Activated B cell treated with CpG ODN at 0.5 μM for 24 hours (primary cell): ENCODE measurements around the gene HNRNPF. TPM values are rescaled to one million over a fixed set of nuclear protein-coding genes. Genes with fewer than 3 reads are reported as not detected.

ENCODE experiments used
- ATAC-seq: fragments of 200-7000 bp; cut with Tn5 transposase; one replicate; pipeline ENCODE4 v1.10.0; 2021; ENCODE audit warnings: low read depth, mild to moderate bottlenecking, moderate library complexity
- CTCF ChIA-PET: fragments of 350-600 bp; sonication (Branson Sonifier 250); formaldehyde crosslinking; loops from one replicate; lab custom pipeline; 2021; ENCODE audit warnings: antibody characterized with exemption; lab: Charles Lee
- POLR2A ChIA-PET: fragments of 350-600 bp; sonication (Branson Sonifier 250); formaldehyde crosslinking; loops from one replicate; lab custom pipeline; 2021; ENCODE audit warnings: antibody characterized with exemption; lab: Charles Lee
- DNase-seq: peaks from one replicate; pipeline ENCODE4 v3.0.0; 2022
- H3K27ac Mint-ChIP-seq: one replicate; pipeline ENCODE4 v1.8.0; 2020; ENCODE audit warnings: mixed read lengths
- H3K27me3 Mint-ChIP-seq: one replicate; pipeline ENCODE4 v1.8.0; 2021; ENCODE audit warnings: mixed read lengths
- H3K36me3 Mint-ChIP-seq: one replicate; pipeline ENCODE4 v1.8.0; 2021; ENCODE audit warnings: low read depth, mixed read lengths
- H3K4me1 Mint-ChIP-seq: one replicate; pipeline ENCODE4 v1.8.0; 2021; ENCODE audit warnings: mixed read lengths
- H3K4me3 Mint-ChIP-seq: one replicate; pipeline ENCODE4 v1.8.0; 2020; ENCODE audit warnings: mild to moderate bottlenecking, mixed read lengths
- H3K9me3 Mint-ChIP-seq: one replicate; pipeline ENCODE4 v1.8.0; 2020; ENCODE audit warnings: mixed read lengths
- CTCF ChIP-seq: fragments of 200-600 bp; IDR thresholded peaks from one replicate; pipeline ENCODE4 v1.8.0; 2022; ENCODE audit warnings: antibody characterized with exemption, mild to moderate bottlenecking
- intact Hi-C: fragments of 100-400 bp; cut with micrococcal nuclease; formaldehyde crosslinking; loops from one replicate; pipeline ENCODE4 v1.15.1; 2024
- total RNA-seq: library from RNA; stranded (reverse); gene quantifications from 2 replicates; pipeline ENCODE4 v1.2.3, GENCODE V29; 2022

The HNRNPF gene
- total RNA-seq, 1 donor from 2014 or later, result 253 TPM

DNA sequence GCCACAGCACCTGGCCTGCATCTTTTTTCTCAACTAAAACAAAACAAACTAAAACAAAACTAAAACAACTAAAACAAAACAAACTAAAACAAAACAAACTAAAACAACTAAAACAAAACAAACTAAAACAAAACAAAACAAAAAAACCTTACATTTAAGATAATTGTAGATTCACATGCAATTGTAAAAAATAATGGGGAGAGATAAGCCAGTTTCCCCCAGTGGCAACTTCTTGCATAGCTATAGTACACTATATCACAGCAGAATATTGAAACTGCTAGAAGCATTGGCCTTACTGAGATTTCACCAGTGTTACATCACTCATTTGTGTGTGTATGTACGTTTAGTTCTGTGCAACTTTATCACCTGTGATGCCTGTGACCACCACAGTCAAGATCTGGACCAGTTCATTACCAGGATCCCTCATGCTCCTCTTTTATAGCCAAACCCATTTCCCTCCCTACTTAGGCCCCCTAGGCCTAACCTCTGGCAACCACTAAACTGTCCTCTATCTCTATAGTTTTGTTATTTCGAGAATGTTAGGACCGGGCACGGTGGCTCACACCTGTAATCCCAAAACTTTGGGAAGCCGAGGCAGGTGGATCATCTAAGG, 28.3 kb downstream of the HNRNPF start:
- Mint-ChIP-seq H3K4me3 (no peak overlapping the region), H3K27me3 (no peaks in the 10 kb centered on the region), H3K9me3 (no peaks in the 10 kb centered on the region), H3K4me1 (no peaks in the 10 kb centered on the region), H3K27ac (no peak overlapping the region), H3K36me3 (peaks cover 14% of the 10 kb centered on the region)
- TF ChIP-seq CTCF, result no peak
- ATAC-seq (no peak), DNase-seq (no peak)
- intact Hi-C loops, result no loop called here
- ChIA-PET CTCF (no interaction called here), POLR2A (no interaction called here)

DNA sequence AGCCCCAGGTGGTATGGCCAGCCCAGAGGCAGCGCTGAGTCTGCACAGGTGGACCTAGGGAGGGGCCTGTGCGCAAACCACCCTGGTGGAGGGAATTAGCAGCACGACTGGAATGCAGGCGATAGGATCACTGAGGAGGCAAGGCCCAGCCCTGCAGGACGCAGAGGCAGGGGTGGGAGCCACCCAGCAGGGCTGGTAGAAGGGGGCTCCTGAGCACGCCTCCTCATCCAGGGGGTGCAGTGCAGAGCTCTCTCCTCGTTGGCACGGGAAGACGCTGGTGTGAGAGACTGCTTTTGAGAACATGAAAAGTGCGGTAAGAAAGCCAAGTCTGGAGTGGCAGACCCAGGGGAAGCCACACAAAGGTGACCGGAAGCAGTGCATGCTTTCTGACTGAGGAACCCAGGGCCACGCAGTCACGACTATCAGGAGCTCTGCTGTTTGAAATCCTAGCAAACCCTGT, 31.5 kb downstream of the HNRNPF start:
- POLR2A ChIA-PET, result no interaction called here

GRCh38 chr10:43376828-43377423, 32.1 kb downstream of the HNRNPF start:
- Mint-ChIP-seq H3K4me1 (no peaks in the 10 kb centered on the region), H3K27ac (no peak overlapping the region), H3K36me3 (no peaks in the 10 kb centered on the region), H3K27me3 (no peaks in the 10 kb centered on the region), H3K9me3 (no peaks in the 10 kb centered on the region), H3K4me3 (no peak overlapping the region)
- intact Hi-C loops, result no loop called here
- ATAC-seq (no peak), DNase-seq (no peak)
- no peak for TF ChIP-seq CTCF
- ChIA-PET POLR2A (no interaction called here), CTCF (no interaction called here)

More for the DNA sequence above, 31.5 kb downstream of the HNRNPF start:
- Mint-ChIP-seq H3K27ac (no peak overlapping the region), H3K4me1 (no peaks in the 10 kb centered on the region), H3K27me3 (no peaks in the 10 kb centered on the region), H3K9me3 (no peaks in the 10 kb centered on the region), H3K36me3 (no peaks in the 10 kb centered on the region), H3K4me3 (no peak overlapping the region)
- no peak for TF ChIP-seq CTCF
- intact Hi-C loops, result no loop called here
- CTCF ChIA-PET, result no interaction called here
- DNase-seq, result no peak
- no peak for ATAC-seq

- H3K4me3 Mint-ChIP-seq, result no peak overlapping the region
- H3K9me3 Mint-ChIP-seq, result no peaks in the 10 kb centered on the region
- intact Hi-C loops, result no loop called here
- ATAC-seq (no peak), DNase-seq (no peak)
- no peak overlapping the region for H3K27ac Mint-ChIP-seq
- no peak for TF ChIP-seq CTCF
- ChIA-PET POLR2A (no interaction called here), CTCF (no interaction called here)
- H3K4me1 Mint-ChIP-seq, result no peaks in the 10 kb centered on the region
- no peaks in the 10 kb centered on the region for H3K36me3 Mint-ChIP-seq
- H3K27me3 Mint-ChIP-seq, result no peaks in the 10 kb centered on the region
These were observed 32.8 kb downstream of the HNRNPF start for GRCh38 chr10:43376046-43376635.

DNA sequence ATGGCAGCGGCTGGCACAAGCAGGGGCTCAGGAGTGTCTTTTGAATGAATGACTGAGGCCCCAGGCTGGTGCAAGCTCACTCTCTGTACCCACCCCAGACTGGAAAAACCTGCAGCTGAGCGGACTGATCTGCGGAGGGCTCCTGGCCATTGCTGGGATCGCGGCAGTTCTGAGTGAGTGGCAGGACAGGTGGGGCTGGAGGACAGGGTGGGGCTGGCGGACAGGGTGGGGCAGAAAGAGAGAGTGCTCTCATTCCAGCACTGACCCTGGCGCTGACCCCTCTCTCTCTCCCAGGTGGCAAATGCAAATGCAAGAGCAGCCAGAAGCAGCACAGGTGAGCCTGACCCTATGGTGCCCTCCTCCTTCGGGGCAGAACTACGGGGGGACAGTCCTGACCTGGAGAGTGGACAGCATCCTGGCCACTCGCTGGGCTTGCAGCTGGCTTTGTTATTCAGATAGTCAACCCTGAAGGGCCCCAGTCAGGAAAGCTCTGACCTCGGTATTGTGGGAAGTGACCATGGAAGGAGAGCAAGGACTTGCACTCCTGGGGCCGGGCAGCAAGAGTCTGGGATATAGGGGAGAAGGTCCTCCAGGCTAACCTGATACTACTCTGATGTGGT, 33.5 kb downstream of the HNRNPF start:
- TF ChIP-seq CTCF, result no peak
- intact Hi-C loops, result no loop called here
- no peak overlapping the region for H3K4me3 Mint-ChIP-seq
- POLR2A ChIA-PET, result no interaction called here
- no peaks in the 10 kb centered on the region for H3K4me1 Mint-ChIP-seq
- CTCF ChIA-PET, result no interaction called here
- H3K27ac Mint-ChIP-seq, result no peak overlapping the region
- H3K36me3 Mint-ChIP-seq, result no peaks in the 10 kb centered on the region
- ATAC-seq, result no peak
- no peak for DNase-seq
- H3K27me3 Mint-ChIP-seq, result no peaks in the 10 kb centered on the region
- H3K9me3 Mint-ChIP-seq, result no peaks in the 10 kb centered on the region
